ENCODE results near the gene RND1.
A peak's percentile ranks its signal among the peaks of the same experiment; 100 is the strongest.
"Not testable (repeated sequence)": the region's sequence is repeated elsewhere in the genome, so short reads cannot be mapped to it uniquely, and the experiment has no call there.

RND1 gene

DNA sequence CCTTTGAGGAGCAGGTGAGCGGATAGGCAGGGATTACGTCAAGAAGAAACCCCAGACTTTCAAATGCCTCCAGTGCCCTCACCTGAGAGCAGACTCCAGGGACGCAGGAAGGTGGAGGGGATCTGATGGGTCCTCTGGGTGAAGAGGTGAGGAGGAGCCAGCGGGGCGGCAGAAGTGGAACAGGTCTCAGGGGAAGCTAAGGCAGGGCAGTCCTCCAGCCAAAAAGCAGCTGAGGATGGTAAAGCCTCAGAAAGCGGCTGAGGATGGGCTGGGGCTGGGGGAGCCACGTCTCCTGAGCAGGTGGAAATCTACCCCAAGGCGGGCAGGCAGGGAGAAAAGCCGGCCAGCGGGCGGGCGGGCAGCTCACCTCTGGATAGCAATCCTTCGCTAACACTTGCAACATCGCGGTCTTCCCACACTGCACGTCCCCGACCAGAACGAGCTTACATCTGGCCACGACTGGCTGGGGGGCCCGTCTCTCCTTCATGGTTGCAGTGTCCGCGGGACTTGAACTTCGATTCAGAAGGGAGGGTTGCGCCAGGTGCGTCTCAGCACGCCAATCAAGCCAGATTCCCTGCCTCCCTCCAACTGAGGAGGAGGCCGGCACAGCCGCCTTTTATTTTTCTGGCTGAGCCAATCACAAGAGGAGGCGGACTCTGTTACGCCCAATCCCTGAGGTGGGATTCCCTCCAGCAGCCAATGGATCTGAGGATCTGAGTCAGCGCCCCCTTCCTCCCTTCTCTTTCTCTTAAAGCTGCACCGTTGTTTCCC lies at the start of gene RND1:
TSS of gene RND1 (minus strand) at position 590 of the 771 bp plus-strand sequence. CDS start at position 487, 103 bp downstream.
- peak; percentile 82 for DNase-seq

- no peak for DNase-seq
These were observed 44.5 kb upstream of the RND1 start for GRCh38 chr12:48910196-48910595.

- DNase-seq, result not testable (repeated sequence)
These were observed 44.0 kb upstream of the RND1 start for GRCh38 chr12:48909698-48910097.

GRCh38 chr12:48907245-48907644 lies 41.6 kb upstream of the RND1 start:
- DNase-seq, result no peak

DNA sequence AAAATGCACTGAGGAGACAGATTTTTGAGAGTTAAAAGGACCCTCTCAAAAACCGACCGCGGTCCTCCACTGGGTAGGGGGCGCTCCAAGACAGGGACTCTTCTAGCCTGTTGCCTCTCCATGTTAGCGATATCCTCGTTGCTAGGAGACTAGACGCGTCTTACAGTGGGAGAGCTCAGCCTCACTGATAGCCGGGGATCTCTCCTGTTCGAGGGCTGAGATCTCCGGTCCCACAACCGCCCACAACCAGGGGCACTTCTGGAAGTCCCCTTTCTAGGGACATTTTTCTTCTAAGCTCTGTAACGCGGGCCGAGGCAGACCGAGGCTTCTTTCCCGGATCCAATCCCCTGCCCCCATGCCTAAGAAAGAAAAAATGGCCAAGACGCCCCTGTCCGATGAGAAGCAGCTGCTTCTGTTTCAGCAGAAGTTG lies 38.3 kb upstream of the RND1 start:
- peak; percentile 81 for DNase-seq

DNA sequence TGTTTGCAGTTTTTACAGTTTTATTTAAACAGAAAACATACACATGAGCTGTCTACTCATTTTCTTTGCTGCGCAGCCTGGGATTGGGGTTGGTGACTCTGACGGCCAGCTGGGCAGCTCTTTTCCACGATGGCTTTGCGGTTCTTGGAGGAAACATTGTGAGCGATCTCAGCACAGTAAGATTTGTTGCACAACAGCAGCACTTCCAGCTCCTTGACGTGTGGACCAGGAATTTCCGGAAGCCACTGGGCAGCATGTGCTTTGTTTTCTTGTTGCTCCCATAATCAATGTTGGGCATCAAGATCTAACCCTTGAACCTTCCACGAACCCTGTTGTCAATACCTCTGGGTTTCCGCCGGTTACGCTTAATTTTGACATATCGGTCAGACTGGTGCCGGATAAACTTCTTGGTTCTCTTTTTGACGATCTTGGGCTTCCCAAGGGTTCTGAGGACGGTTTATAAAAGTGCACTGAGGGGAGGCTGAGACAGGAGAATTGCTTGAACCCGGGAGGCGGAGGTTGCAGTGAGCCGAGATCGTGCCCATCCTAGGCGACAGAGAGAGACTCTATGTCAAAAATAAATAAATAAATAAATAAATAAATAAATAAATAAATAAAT lies 37.8 kb upstream of the RND1 start:
- DNase-seq, result no peak

DNA sequence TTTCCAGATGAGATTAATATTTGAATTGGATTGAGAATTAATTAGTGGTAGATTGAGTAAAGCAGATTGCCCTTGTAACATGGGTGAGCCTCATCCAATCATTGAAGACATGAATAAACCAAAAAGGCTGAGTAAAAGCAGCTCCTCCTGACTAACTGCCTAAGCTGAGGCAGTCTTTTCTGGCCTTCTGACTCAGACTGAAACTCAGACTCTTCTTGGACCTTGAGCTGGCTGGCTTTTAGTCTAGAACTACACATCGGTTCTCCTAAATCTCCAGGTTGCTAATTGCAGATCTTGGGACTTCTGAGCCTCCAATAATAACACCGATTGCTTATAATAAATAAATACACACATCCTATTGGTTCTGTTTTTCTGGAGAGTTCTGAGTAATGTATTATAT lies 35.6 kb upstream of the RND1 start:
- DNase-seq, result no peak

GRCh38 chr12:48899651-48900050 lies 34.0 kb upstream of the RND1 start:
- no peak for DNase-seq

GRCh38 chr12:48894271-48894670 lies 28.6 kb upstream of the RND1 start:
- DNase-seq, result no peak

DNA sequence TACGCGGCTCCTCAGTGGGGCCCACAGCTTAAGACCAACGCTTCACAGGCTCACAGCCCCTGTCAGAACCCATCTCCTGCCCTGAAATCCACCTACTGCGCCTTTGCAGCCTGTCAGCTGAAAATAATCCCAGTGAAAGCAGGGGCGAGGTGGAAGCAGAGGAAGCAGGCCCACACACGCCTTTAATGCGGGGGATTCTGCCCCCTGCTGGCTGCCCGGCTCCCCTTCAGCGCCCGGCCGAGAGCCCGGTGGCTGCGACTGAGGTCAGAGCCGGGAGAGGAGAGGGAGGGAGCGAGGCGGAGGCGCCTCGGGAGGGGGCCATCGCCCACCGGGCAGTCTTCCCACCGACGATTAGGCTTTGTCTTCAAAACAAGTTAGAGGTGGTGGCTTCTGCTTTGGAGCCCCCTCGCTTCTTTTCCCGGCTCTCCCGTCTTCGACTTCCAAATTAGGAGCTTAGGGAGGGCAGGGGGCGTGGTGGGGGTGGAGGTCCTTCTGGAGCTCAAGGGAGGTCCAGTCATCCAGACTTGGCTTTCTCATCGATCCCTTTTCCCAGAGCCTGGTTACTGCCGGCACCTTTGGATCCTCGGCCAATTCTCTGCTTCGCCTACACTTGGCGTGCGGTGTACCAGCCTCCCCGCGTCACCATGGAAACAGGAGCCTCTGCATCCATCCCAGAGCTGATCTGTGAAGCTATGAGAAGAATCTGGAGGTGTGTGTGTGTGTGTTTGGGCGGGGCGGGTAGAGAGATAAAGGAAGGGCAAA lies 25.2 kb upstream of the RND1 start:
- DNase-seq, result peak; percentile 51

DNA sequence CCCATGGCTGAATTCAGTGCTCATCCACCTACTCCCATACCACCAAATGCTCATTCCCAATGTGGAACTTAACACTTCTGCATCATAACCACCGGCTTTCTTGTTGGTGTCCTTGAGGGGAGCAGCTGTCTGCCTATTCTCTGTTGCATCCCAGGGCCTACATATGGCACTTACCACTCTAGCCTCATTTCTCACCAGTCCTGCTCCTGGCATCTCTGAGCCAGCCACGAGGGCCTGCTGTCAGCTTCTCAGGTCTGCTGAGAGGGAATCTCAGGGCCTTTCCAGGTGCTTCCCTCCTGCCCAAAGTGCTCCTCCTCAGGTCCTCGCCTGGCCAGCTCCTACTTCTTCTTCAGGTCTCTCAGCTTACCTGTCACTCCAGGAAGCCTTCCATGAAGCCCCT lies 24.0 kb upstream of the RND1 start:
- no peak for DNase-seq

- no peak for DNase-seq
These were observed 17.9 kb upstream of the RND1 start for GRCh38 chr12:48883305-48884161.

DNA sequence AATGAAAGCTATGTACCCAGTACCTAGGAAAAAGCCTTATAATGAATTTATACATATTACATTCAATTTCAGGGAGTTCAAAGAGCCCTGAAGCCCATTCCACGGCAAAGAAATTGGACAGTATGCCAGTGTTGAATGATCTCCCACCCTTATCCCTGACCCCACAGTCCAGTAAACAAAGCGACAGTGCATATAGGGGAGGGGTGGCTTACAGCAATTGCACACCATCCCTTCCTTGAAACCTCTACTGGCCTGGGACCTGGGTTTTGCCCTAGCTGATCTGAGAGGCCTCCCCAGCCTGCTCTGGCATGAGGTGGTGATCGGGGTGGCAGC lies 17.3 kb upstream of the RND1 start:
- no peak for DNase-seq

DNA sequence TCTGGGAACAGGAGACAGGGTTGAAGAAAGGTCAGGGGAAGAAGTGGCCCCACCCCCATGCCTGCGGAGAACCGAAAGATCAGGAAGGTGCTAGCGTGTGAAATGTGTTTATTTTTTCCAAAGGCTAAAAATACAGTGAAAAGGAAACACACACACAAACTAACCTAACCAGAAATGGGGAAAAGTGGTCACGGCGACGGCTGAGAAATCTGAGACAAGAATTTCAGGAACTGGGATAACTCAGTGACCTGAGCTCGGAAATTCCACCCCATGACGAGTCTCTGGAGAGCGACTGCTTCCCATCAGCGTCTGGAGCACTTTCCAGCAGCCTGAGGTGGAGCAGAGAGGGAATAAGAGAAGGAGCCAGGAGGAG lies 16.6 kb upstream of the RND1 start:
- no peak for DNase-seq

- DNase-seq, result no peak
These were observed 16.1 kb upstream of the RND1 start for GRCh38 chr12:48881686-48882314.

DNA sequence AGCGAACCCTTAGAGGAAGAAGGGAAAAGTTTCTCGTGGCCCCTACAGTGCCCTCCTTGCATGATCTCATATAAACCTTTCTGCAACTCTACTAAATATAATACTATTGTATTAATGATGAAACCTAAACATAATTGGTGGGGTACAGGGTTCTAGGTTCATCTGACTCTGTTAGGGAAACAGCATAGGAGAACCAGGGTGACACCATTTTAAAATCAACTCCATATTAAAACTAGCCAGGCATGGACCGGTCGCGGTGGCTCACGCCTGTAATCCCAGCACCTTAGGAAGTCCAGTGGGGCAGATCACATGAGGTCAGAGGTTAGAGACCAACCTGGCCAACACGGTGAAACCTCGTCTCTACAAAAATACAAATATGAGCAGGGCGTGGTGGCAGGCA lies 15.0 kb upstream of the RND1 start:
- DNase-seq, result no peak

GRCh38 chr12:48878548-48878947 lies 12.9 kb upstream of the RND1 start:
- no peak for DNase-seq

- no peak for DNase-seq
These were observed 10.4 kb upstream of the RND1 start for GRCh38 chr12:48875944-48876515.

DNA sequence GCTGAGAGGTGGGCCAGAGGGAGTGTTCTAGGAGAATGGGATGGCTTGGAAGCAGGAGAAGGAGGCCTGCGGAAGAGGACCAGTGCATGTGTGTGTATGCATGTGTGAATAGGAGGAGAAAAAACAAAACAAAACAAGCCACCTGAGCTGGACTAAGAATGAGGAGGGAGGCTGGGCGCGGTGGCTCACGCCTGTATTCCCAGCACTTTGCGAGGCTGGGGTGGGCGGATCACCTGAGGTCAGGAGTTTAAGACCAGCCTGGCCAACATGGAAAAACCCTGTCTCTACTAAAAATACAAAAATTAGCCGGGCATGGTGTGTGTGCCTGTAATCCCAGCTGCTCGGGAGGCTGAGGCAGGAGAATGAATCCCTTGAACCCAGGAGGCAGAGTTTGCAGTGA lies 7.9 kb upstream of the RND1 start:
- not testable (repeated sequence) for DNase-seq

DNA sequence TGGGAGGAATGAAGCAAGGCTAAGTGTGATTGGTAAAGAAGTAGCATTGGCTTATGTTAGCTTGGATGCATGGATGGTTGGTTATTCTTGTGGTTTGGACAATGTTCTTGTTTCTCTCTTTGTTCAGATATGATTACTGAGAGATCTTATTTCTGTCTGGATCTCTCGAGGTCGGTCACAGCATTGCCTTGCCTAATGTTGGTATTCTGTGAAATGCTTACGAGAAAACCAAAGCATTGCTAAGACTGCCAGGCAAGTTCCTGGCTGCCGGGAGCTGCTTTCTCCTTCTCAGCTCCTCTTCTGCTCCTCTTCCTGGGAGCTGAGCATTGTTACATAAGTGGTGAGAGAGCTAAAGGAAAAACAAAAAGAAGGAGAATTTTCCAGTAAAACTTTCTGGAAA lies 7.4 kb upstream of the RND1 start:
- no peak for DNase-seq

DNA sequence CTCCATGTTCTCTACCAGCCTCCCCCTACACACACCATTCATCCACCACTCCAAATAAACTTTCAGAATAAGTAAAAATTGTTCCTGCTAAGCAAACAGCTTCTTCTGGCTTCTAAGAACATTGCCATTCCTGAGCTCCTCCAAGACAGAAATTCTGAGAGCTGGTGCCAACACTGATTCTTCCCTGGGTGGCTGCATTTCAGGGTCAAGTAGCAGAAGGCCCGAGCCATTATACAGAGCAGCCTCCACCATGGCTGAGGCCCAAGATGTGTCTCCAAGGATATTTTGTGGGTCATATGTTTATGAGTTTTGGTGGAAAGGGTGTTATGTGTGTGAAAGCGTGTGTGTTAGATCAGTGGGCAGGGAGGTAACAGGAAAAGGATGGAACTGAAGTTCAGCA lies 3.5 kb upstream of the RND1 start:
- DNase-seq, result no peak

- no peak for DNase-seq
These were observed 2.8 kb upstream of the RND1 start for GRCh38 chr12:48868451-48868850.
